T-cell (primary cell): ENCODE data around the gene PADI3. TPM values are rescaled to one million over a fixed set of nuclear protein-coding genes. Genes with fewer than 3 reads are reported as not detected.

Source experiments
- ATAC-seq, 4 experiments: fragments of 200-7000 bp in 3 of 4; fragments of 150-1000 bp in 1 of 4; cut with Tn5 transposase; replicated peaks in 1 of 4; 1 replicate in 3 of 4; 2 replicates in 1 of 4; pipeline ENCODE4 v1.10.0; 2021; ENCODE audit warnings: moderate library complexity in 3 of 4, mild to moderate bottlenecking in 2 of 4, moderate number of reproducible peaks in 1 of 4
- CTCF ChIA-PET, 2 donors: fragments of 300-600 bp; sonication (Branson Sonifier 250); formaldehyde crosslinking; loops; one replicate each; lab custom pipeline; 2022; ENCODE audit warnings: antibody characterized with exemption in 2 of 2; lab: Charles Lee
- POLR2A ChIA-PET, 2 donors: fragments of 300-600 bp; sonication (Branson Sonifier 250); formaldehyde crosslinking; loops; one replicate each; lab custom pipeline; 2022; ENCODE audit warnings: antibody characterized with exemption in 2 of 2; lab: Charles Lee
- DNase-seq, 35 experiments: peaks; one replicate each; pipeline versions ENCODE4 v3.0.0 to v3.0.0-alpha.2; 2013 to 2023
- H3K27ac ChIP-seq: one replicate; pipeline ENCODE4 v1.5.1; 2013; ENCODE audit warnings: low read length
- H3K27me3 ChIP-seq, 2 experiments: replicated peaks in 1 of 2; 1 replicate in 1 of 2; 2 replicates in 1 of 2; pipeline versions ENCODE4 v1.6.1 to v1.7.0; 2013; ENCODE audit warnings: low read length in 1 of 2, mixed read lengths in 1 of 2; ENCODE audit not compliant: control insufficient read depth in 2 of 2, insufficient read depth in 2 of 2; ENCODE audit errors: extremely low read depth in 1 of 2
- H3K36me3 ChIP-seq, 2 donors: 1 replicate in 1 of 2; 2 replicates in 1 of 2; pipeline versions ENCODE4 v1.6.1 to v1.7.0; 2013; ENCODE audit warnings: low read length in 1 of 2; ENCODE audit not compliant: control insufficient read depth in 2 of 2, insufficient read depth in 1 of 2; ENCODE audit errors: extremely low read depth in 1 of 2
- H3K4me1 ChIP-seq, 2 experiments: 1 replicate in 1 of 2; 2 replicates in 1 of 2; pipeline versions ENCODE4 v1.6.1 to v1.7.0; 2013; ENCODE audit warnings: low read length in 2 of 2, mixed read lengths in 1 of 2; ENCODE audit not compliant: insufficient read depth in 2 of 2, control insufficient read depth in 1 of 2; ENCODE audit errors: extremely low read depth in 1 of 2
- H3K4me3 ChIP-seq, 2 donors: 1 replicate in 1 of 2; 2 replicates in 1 of 2; pipeline versions ENCODE4 v1.5.1 to v1.7.0; 2013; ENCODE audit warnings: mild to moderate bottlenecking in 2 of 2, low read length in 1 of 2, moderate library complexity in 1 of 2; ENCODE audit not compliant: control insufficient read depth in 1 of 2; ENCODE audit errors: extremely low read depth in 1 of 2
- H3K9me3 ChIP-seq: 2 replicates; pipeline ENCODE4 v1.7.0; 2013
- H3K27ac Mint-ChIP-seq, 2 donors: one replicate each; pipeline ENCODE4 v1.8.0; 2020 to 2021; ENCODE audit warnings: mild to moderate bottlenecking in 2 of 2, mixed read lengths in 2 of 2
- H3K27me3 Mint-ChIP-seq, 2 donors: one replicate each; pipeline ENCODE4 v1.8.0; 2021 to 2022; ENCODE audit warnings: mixed read lengths in 2 of 2
- H3K36me3 Mint-ChIP-seq: one replicate; pipeline ENCODE4 v1.8.0; 2021; ENCODE audit warnings: mixed read lengths
- H3K4me1 Mint-ChIP-seq, 3 donors: one replicate each; pipeline ENCODE4 v1.8.0; 2020 to 2022; ENCODE audit warnings: mixed read lengths in 3 of 3, mild to moderate bottlenecking in 1 of 3
- H3K4me3 Mint-ChIP-seq, 3 donors: one replicate each; pipeline ENCODE4 v1.8.0; 2020 to 2022; ENCODE audit warnings: mild to moderate bottlenecking in 3 of 3, mixed read lengths in 3 of 3, moderate library complexity in 3 of 3
- H3K9me3 Mint-ChIP-seq, 3 donors: one replicate each; pipeline ENCODE4 v1.8.0; 2020 to 2022; ENCODE audit warnings: mixed read lengths in 3 of 3
- WGBS: methylation state at CpG from one replicate; pipeline ENCODE4 v1.1.5; 2013; ENCODE audit warnings: missing lambda C conversion rate; ENCODE audit not compliant: insufficient coverage; 5-methylcytosine and 5-hydroxymethylcytosine counted together
- total RNA-seq, 35 experiments: library from RNA in 6 of 35; stranded (reverse) in 6 of 35; fragments of 120-200 nt in 1 of 35; gene quantifications; one replicate each; pipeline versions ENCODE4 v1.2.1 to v1.2.4 and lab custom pipeline; 2013 to 2026

The PADI3 gene
- total RNA-seq, 5 donors from 2014 or later (not counting 1 experiment from before 2014, with no cell fraction given) = not detected

DNA sequence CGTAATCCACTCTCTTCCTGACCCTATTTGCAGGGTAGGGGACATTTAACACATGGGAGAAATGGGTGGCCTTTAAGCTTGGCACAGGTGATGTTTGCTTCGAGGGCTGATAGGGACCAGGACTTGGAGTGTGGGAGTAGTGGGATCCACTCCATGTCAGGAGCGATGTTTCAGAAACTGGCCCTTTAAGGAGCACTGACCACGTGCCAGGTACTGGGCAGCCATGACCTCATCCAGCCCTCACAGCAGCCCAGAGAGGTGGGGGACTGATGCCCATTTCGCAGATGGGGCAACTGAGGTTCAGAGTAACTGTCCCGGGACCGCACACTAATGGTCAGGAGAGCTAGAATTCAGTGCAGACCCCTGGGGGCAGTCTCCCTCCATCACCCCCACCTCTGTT lies 11.4 kb downstream of the PADI3 start:
- peaks cover 0 to 4% (median 3%) of the 10 kb centered on the region in 3 donors for H3K9me3 Mint-ChIP-seq
- POLR2A ChIA-PET = no interaction called here

DNA sequence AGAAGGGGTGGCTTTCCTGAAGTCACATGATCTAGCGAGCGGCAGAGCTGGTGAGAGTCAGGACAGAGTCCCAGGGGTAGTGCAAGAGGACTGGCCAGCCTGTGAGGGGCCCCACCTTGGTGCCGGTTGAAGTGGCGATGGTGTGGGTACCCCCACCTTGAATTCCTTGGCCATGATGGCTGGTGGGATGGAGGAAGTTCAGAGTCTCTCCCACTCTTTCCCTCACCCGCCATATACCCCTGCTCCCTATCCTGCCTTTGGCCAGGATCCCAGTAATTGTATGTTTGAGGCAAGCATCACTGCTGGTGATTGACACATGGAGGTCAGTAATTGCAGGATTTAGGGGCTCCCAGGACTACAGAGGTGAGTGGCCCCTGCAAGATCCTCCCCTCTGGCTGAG lies 11.8 kb downstream of the PADI3 start:
- H3K27ac Mint-ChIP-seq = no peak overlapping the region
- no peak overlapping the region for H3K27ac ChIP-seq
- no peaks in the 10 kb centered on the region for H3K4me1 Mint-ChIP-seq
- ChIA-PET POLR2A (no interaction called here), CTCF (no interaction called here)
- ATAC-seq (no peak), DNase-seq (no peak)
- peaks cover 0 to 41% of the 10 kb centered on the region in 2 experiments for H3K27me3 ChIP-seq
- H3K36me3 ChIP-seq = no peaks in the 10 kb centered on the region
- no peak overlapping the region for H3K4me3 ChIP-seq
- H3K9me3 Mint-ChIP-seq = peaks cover 0 to 4% (median 3%) of the 10 kb centered on the region in 3 donors
- peaks cover 0 to 17% of the 10 kb centered on the region in 2 donors for H3K27me3 Mint-ChIP-seq
- no CpG with 5 or more reads among the region's 5 CpGs for WGBS
- no peaks in the 10 kb centered on the region for H3K36me3 Mint-ChIP-seq
- no peaks in the 10 kb centered on the region for H3K4me1 ChIP-seq
- H3K4me3 Mint-ChIP-seq = no peak overlapping the region
- no peaks in the 10 kb centered on the region for H3K9me3 ChIP-seq

More for the DNA sequence above, 11.4 kb downstream of the PADI3 start:
- WGBS = 86% methylated on average over 6 of the region's 7 CpGs
- Histone ChIP-seq H3K4me1 (no peaks in the 10 kb centered on the region), H3K27me3 (peaks cover 0 to 41% of the 10 kb centered on the region in 2 experiments), H3K27ac (no peak overlapping the region), H3K9me3 (no peaks in the 10 kb centered on the region), H3K4me3 (no peak overlapping the region), H3K36me3 (no peaks in the 10 kb centered on the region)
- no peak for DNase-seq
- Mint-ChIP-seq H3K4me1 (no peaks in the 10 kb centered on the region), H3K4me3 (no peak overlapping the region), H3K27ac (no peak overlapping the region), H3K36me3 (no peaks in the 10 kb centered on the region), H3K27me3 (peaks cover 0 to 20% of the 10 kb centered on the region in 2 donors)
- ATAC-seq = no peak
- CTCF ChIA-PET = no interaction called here

DNA sequence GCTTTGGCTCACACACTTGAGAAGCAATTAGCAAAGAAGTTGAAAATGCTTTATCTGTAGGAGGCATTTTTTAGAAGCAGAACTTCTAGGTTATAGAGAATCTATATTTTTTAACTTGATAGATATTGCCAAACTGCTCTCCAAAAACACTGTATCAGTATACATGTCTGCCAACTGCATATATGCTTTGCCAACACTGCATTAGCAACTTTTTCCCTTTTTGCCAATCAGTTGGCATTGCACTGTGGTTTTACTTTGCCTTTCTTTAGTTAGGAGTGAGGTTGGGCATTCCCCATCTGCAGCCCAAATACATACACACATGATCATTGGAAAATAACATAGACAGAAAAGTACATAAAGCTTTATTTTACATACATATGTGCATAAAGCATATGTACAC lies 15.0 kb downstream of the PADI3 start:
- Mint-ChIP-seq H3K4me3 (no peak overlapping the region), H3K27ac (no peak overlapping the region), H3K36me3 (no peaks in the 10 kb centered on the region), H3K9me3 (peaks cover 0 to 4% (median 3%) of the 10 kb centered on the region in 3 donors), H3K27me3 (peaks cover 0 to 9% of the 10 kb centered on the region in 2 donors), H3K4me1 (no peaks in the 10 kb centered on the region)
- no peaks in the 10 kb centered on the region for H3K4me1 ChIP-seq
- no peak overlapping the region for H3K27ac ChIP-seq
- CTCF ChIA-PET = no interaction called here
- POLR2A ChIA-PET = interaction anchor here in 1 of 2 donors (0.6 kb wide), 1 partner anchor 838 kb away, joined by 3 read pairs; no protein-coding TSS in a partner anchor
- no peak for ATAC-seq
- no peak for DNase-seq
- no peaks in the 10 kb centered on the region for H3K9me3 ChIP-seq
- peaks cover 0 to 29% of the 10 kb centered on the region in 2 experiments for H3K27me3 ChIP-seq
- H3K36me3 ChIP-seq = no peaks in the 10 kb centered on the region
- H3K4me3 ChIP-seq = no peak overlapping the region

DNA sequence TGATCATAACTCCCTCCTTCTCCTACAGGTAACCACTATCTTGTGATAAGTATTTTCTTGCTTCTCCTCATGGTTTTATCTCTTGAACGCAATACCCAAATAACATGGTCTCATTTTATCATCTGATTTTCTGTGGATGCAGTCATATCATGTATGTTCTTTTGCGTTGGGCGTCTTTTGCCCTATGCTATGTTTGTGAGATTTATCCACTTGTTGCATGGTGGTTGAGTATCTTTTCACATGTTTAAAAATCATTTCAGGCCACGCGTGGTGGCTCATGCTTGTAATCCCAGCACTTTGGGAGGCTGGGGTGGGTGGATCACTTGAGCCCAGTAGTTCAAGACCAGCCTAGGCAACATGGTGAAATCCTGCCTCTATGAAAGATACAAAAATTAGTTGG lies 15.6 kb downstream of the PADI3 start:
- no peaks in the 10 kb centered on the region for H3K4me1 ChIP-seq
- H3K4me1 Mint-ChIP-seq = no peaks in the 10 kb centered on the region
- POLR2A ChIA-PET = no interaction called here
- DNase-seq (no peak), ATAC-seq (no peak)
- no peak overlapping the region for H3K4me3 ChIP-seq
- H3K27me3 Mint-ChIP-seq = peaks cover 0 to 9% of the 10 kb centered on the region in 2 donors
- WGBS = 100% methylated on average over 2 of the region's 5 CpGs
- peaks cover 0 to 4% (median 3%) of the 10 kb centered on the region in 3 donors for H3K9me3 Mint-ChIP-seq
- H3K9me3 ChIP-seq = no peaks in the 10 kb centered on the region
- no peak overlapping the region for H3K27ac ChIP-seq
- H3K36me3 Mint-ChIP-seq = no peaks in the 10 kb centered on the region
- CTCF ChIA-PET = no interaction called here
- H3K27me3 ChIP-seq = peaks cover 0 to 25% of the 10 kb centered on the region in 2 experiments
- H3K4me3 Mint-ChIP-seq = no peak overlapping the region
- no peaks in the 10 kb centered on the region for H3K36me3 ChIP-seq
- no peak overlapping the region for H3K27ac Mint-ChIP-seq

DNA sequence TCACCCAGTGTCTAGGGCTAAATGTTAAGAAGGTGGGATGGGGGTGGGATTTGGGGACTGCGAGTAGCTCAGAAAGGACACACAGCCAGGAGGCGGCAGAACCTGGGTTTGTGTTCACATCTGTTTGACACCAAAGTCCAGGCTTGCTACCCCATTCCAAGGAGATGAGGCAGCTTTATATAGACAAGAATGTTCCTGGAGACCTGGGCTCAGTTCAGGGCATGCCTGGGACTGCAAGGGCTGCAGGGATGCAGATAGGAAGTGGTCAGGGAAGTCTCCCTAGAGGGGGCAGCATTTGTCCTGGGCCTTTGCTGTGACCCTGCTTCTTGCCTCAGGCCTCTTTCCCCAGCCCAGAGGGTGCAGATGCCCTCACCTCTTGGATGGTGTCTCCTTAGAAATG lies 16.3 kb downstream of the PADI3 start:
- H3K27ac Mint-ChIP-seq = no peak overlapping the region
- H3K4me3 Mint-ChIP-seq = no peak overlapping the region
- H3K4me3 ChIP-seq = no peak overlapping the region
- ChIA-PET POLR2A (no interaction called here), CTCF (no interaction called here)
- H3K27me3 Mint-ChIP-seq = peaks cover 0 to 8% of the 10 kb centered on the region in 2 donors
- H3K27me3 ChIP-seq = peaks cover 0 to 18% of the 10 kb centered on the region in 2 experiments
- no peaks in the 10 kb centered on the region for H3K36me3 ChIP-seq
- 100% methylated on average over 2 of the region's 2 CpGs for WGBS
- H3K9me3 Mint-ChIP-seq = peaks cover 0 to 4% (median 3%) of the 10 kb centered on the region in 3 donors
- H3K36me3 Mint-ChIP-seq = no peaks in the 10 kb centered on the region
- no peaks in the 10 kb centered on the region for H3K4me1 Mint-ChIP-seq
- no peak for ATAC-seq
- H3K4me1 ChIP-seq = no peaks in the 10 kb centered on the region
- no peaks in the 10 kb centered on the region for H3K9me3 ChIP-seq
- no peak overlapping the region for H3K27ac ChIP-seq
- DNase-seq = no peak

DNA sequence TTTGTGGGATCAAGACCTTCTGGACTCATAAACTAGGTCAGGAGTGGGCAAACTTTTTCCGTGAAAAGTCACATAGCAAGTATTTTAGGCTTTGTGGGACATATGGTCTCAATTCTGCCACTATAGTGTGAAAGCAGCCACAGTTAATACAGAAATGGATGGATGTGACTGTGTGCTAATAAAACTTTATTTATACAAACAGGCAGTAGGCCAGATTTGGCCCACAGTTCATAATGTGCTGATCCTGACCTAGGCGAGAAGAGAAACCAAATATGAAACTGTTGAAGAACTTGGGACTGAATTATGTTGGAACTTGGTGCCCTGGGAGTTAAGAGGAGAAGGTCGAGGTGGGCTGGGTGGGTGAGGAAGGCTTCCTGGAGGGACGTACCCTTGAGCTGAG lies 17.1 kb downstream of the PADI3 start:
- H3K4me1 Mint-ChIP-seq = no peaks in the 10 kb centered on the region
- ChIA-PET POLR2A (no interaction called here), CTCF (no interaction called here)
- ATAC-seq = no peak
- no peaks in the 10 kb centered on the region for H3K9me3 ChIP-seq
- H3K36me3 Mint-ChIP-seq = no peaks in the 10 kb centered on the region
- H3K27ac ChIP-seq = no peak overlapping the region
- WGBS = 85% methylated on average over 3 of the region's 4 CpGs
- H3K36me3 ChIP-seq = no peaks in the 10 kb centered on the region
- DNase-seq = no peak
- peaks cover 0 to 4% of the 10 kb centered on the region in 2 donors for H3K27me3 Mint-ChIP-seq
- H3K4me3 Mint-ChIP-seq = no peak overlapping the region
- no peaks in the 10 kb centered on the region for H3K4me1 ChIP-seq
- H3K27ac Mint-ChIP-seq = no peak overlapping the region
- H3K4me3 ChIP-seq = no peak overlapping the region
- H3K9me3 Mint-ChIP-seq = peaks cover 0 to 4% (median 3%) of the 10 kb centered on the region in 3 donors
- H3K27me3 ChIP-seq = peaks cover 0 to 11% of the 10 kb centered on the region in 2 experiments
